Upper lobe of left lung (tissue), 4 donors: Measurements from ENCODE around the gene ZNF169.
"Not testable (repeated sequence)": the region's sequence is repeated elsewhere in the genome, so short reads cannot be mapped to it uniquely, and the experiment has no call there.

Experiments
- POLR2A ChIP-seq, 4 donors: fragments of 450-650 bp; IDR thresholded peaks; one replicate each; pipeline ENCODE4 v1.5.1; 2016 to 2017; ENCODE audit warnings: antibody characterized with exemption in 4 of 4, mild to moderate bottlenecking in 2 of 4
- POLR2AphosphoS5 ChIP-seq, 2 donors: sonication (generic); formaldehyde crosslinking; IDR thresholded peaks; one replicate each; pipeline ENCODE4 v1.5.1; 2017; ENCODE audit warnings: antibody characterized with exemption in 2 of 2

DNA sequence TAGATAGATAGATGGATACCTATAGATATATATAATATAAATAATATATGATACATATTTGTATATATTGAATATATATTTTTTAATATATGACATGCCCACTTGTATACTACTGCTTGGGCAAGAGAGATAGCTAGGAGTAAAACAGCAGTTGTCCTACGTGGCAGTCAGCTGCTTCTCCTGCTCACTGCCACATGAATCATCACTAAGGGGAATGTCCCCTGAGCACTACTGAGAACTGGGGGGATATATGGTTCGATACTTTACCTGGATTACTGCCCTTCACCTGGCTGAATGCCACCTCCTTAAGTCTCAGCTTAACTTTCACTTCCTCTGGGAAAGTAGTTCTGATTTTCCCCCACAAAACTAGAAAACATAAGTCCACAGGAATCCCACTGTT, 82.6 kb downstream of the ZNF169 start:
- TF ChIP-seq POLR2A, POLR2AphosphoS5 (IDR thresholded peaks at IDR 0.05): not testable (repeated sequence)
